ENCODE data around the gene ZBTB44.

GRCh38 chr11:130202818-130203689, 111.7 kb downstream of the ZBTB44 start:
- TF ChIP-seq POLR2A (IDR thresholded peaks at IDR 0.05; ENCODE audit: low read depth, low read length) (no peak), TAF1 (IDR thresholded peaks at IDR 0.05; ENCODE audit: low read depth, low read length) (no peak)

All from GM12891 (cell line).